HCT116 (cell line): ENCODE results near the gene ZNF747. TPM values are rescaled to one million over a fixed set of nuclear protein-coding genes. Genes with fewer than 3 reads are reported as not detected.
A peak's percentile ranks its signal among the peaks of the same experiment; 100 is the strongest.

Experiments
- ATAC-seq: fragments of 200-7000 bp; cut with Tn5 transposase; 2 replicates; pipeline ENCODE4 v1.9.1; 2020; ENCODE audit warnings: mild to moderate bottlenecking, moderate library complexity
- BruUV-seq: library from RNA; stranded (reverse); fragments of 400-500 nt; replicated peaks from 2 replicates; lab custom pipeline; 2021; lab: Mats Ljungman, UMichigan
- CTCF ChIA-PET: fragments of 300-600 bp; sonication (Branson Sonifier 250); formaldehyde crosslinking; loops from one replicate; lab custom pipeline; 2021; ENCODE audit warnings: antibody characterized with exemption; lab: Charles Lee
- POLR2A ChIA-PET: fragments of 300-600, 350-600 bp; sonication (Branson Sonifier 250); formaldehyde crosslinking; loops from one replicate; lab custom pipeline; 2021; ENCODE audit warnings: antibody characterized with exemption; lab: Charles Lee
- RAD21 ChIA-PET, 2 experiments: fragments of 300-600 bp; sonication (Branson Sonifier 250); formaldehyde crosslinking; loops; one replicate each; lab custom pipeline; 2023; ENCODE audit warnings: low total read pairs in 2 of 2; ENCODE audit not compliant: uncharacterized antibody in 2 of 2, unreplicated experiment in 2 of 2, low non-redundant PET in 1 of 2; lab: Charles Lee
- DNase-seq: peaks from one replicate; pipeline ENCODE4 v3.0.0-alpha.2; 2010; ENCODE audit warnings: low read depth, low spot score
- H2AFZ ChIP-seq: fragments of 200-600 bp; shearing (Covaris generic), sonication (generic); 2 replicates; pipeline ENCODE4 v1.6.1; 2017; ENCODE audit warnings: low read depth, mixed run types, mixed read lengths, antibody characterized with exemption, low read length; ENCODE audit not compliant: poor library complexity, severe bottlenecking
- H3K27ac ChIP-seq: 2 replicates; pipeline ENCODE4 v1.5.1; 2012; ENCODE audit warnings: low read depth, low read length
- H3K27me3 ChIP-seq: fragments of 200-600 bp; sonication (generic); 2 replicates; pipeline ENCODE4 v1.6.1; 2016; ENCODE audit warnings: mixed run types, low read length, mixed read lengths; ENCODE audit not compliant: insufficient read depth
- H3K36me3 ChIP-seq, 2 experiments: fragments of 200-500 bp in 1 of 2; fragments of 200-600 bp in 1 of 2; sonication (Bioruptor generic) in 1 of 2; sonication (generic) in 1 of 2; 2 replicates each; pipeline versions ENCODE4 v1.5.1 to v1.6.1; 2014 to 2016; ENCODE audit warnings: low read length in 2 of 2, inconsistent platforms in 1 of 2, mixed read lengths in 1 of 2, mixed run types in 1 of 2; ENCODE audit not compliant: insufficient read depth in 2 of 2, control insufficient read depth in 1 of 2
- H3K4me1 ChIP-seq, 2 experiments: fragments of 200-600 bp in 1 of 2; sonication (generic) in 1 of 2; 2 replicates each; pipeline versions ENCODE4 v1.5.1 to v1.6.1; 2012 to 2017; ENCODE audit warnings: low read length in 2 of 2, inconsistent platforms in 1 of 2, mild to moderate bottlenecking in 1 of 2, mixed read lengths in 1 of 2, mixed run types in 1 of 2, moderate library complexity in 1 of 2; ENCODE audit not compliant: insufficient read depth in 2 of 2, control insufficient read depth in 1 of 2
- H3K4me2 ChIP-seq: fragments of 200-600 bp; sonication (generic); 2 replicates; pipeline ENCODE4 v1.6.1; 2017; ENCODE audit warnings: mixed run types, low read length, mixed read lengths
- H3K4me3 ChIP-seq, 2 experiments: fragments of 200-600 bp in 1 of 2; sonication (generic) in 1 of 2; replicated peaks in 1 of 2; 2 replicates each; pipeline ENCODE4 v1.5.1; 2011 to 2016; ENCODE audit warnings: low read length in 2 of 2, control low read depth in 1 of 2, low read depth in 1 of 2, mild to moderate bottlenecking in 1 of 2, mixed read lengths in 1 of 2, mixed run types in 1 of 2
- H3K79me2 ChIP-seq: fragments of 200-600 bp; sonication (generic); 2 replicates; pipeline ENCODE4 v1.6.1; 2017; ENCODE audit warnings: mild to moderate bottlenecking, mixed run types, low read length, moderate library complexity, mixed read lengths; ENCODE audit not compliant: insufficient read depth
- H3K9ac ChIP-seq: fragments of 200-600 bp; sonication (generic); 2 replicates; pipeline ENCODE4 v1.6.1; 2016; ENCODE audit warnings: low read length, mixed read lengths
- H3K9me2 ChIP-seq: fragments of 200-600 bp; sonication (generic), shearing (Covaris generic); 2 replicates; pipeline ENCODE4 v1.6.1; 2017; ENCODE audit warnings: mixed run types, mild to moderate bottlenecking, moderate library complexity; ENCODE audit not compliant: insufficient read depth
- H3K9me3 ChIP-seq, 2 experiments: fragments of 200-500 bp in 1 of 2; fragments of 200-600 bp in 1 of 2; sonication (Bioruptor generic) in 1 of 2; sonication (generic) in 1 of 2; 2 replicates each; pipeline ENCODE4 v1.6.1; 2014 to 2017; ENCODE audit warnings: low read length in 2 of 2, mixed read lengths in 2 of 2, inconsistent platforms in 1 of 2, low read depth in 1 of 2, mild to moderate bottlenecking in 1 of 2, mixed run types in 1 of 2, moderate library complexity in 1 of 2; ENCODE audit not compliant: control insufficient read depth in 1 of 2, insufficient read depth in 1 of 2
- H4K20me1 ChIP-seq: fragments of 200-600 bp; sonication (generic), shearing (Covaris generic); 2 replicates; pipeline ENCODE4 v1.6.1; 2017; ENCODE audit warnings: mixed run types, mild to moderate bottlenecking, moderate library complexity; ENCODE audit not compliant: insufficient read depth
- CBX3 ChIP-seq: IDR thresholded peaks from 2 replicates; pipeline ENCODE4 v1.6.1; 2012; ENCODE audit warnings: low read depth
- EZH2 ChIP-seq: fragments of 200-600 bp; sonication (generic); IDR thresholded peaks from 2 replicates; pipeline ENCODE4 v1.6.1; 2017; ENCODE audit warnings: antibody characterized with exemption, mixed run types
- FOSL1 ChIP-seq: IDR thresholded peaks from 2 replicates; pipeline ENCODE4 v1.6.1; 2012; ENCODE audit warnings: low read depth
- MAX ChIP-seq: IDR thresholded peaks from 2 replicates; pipeline ENCODE4 v1.6.1; 2012
- POLR2A ChIP-seq: IDR thresholded peaks from 2 replicates; pipeline ENCODE4 v1.7.0; 2011; ENCODE audit warnings: borderline replicate concordance; ENCODE audit not compliant: insufficient read depth, insufficient read length; ENCODE audit errors: extremely low read depth
- REST ChIP-seq: IDR thresholded peaks from 2 replicates; pipeline ENCODE4 v1.6.1; 2012; ENCODE audit warnings: low read depth
- SP1 ChIP-seq: IDR thresholded peaks from 2 replicates; pipeline ENCODE4 v1.6.1; 2012; ENCODE audit warnings: low read depth
- ZFX ChIP-seq: fragments of 450-650 bp; IDR thresholded peaks from 2 replicates; pipeline ENCODE4 v1.6.1; 2017
- intact Hi-C: fragments of 100-400 bp; cut with micrococcal nuclease; formaldehyde crosslinking; loops from 2 replicates; pipeline ENCODE4 v1.10.0; 2022
- total RNA-seq: library from RNA; stranded (reverse); gene quantifications from one replicate; pipeline ENCODE4 v1.2.1, GENCODE V29; 2021; ENCODE audit not compliant: unreplicated experiment

ZNF747 gene
- total RNA-seq, 1 experiment from 2014 or later, result 2.1 TPM

- no peak for TF ChIP-seq EZH2
- no peak for TF ChIP-seq FOSL1
- TF ChIP-seq ZFX, result no peak
- TF ChIP-seq CBX3, result peak; percentile 49; the same call in 1 of the 2 replicates
- TF ChIP-seq, all 23 proteins: peak for 8
Observed at GRCh38 chr16:30535777-30536190, 1.1 kb upstream of the ZNF747 start (continued).

GRCh38 chr16:30535106-30535776 is 583 bp upstream of the ZNF747 start:
- peak overlapping the region; percentile 60 to 79 for H3K4me3 ChIP-seq
- RAD21 ChIA-PET, result interaction anchor here (1.2 to 2.1 kb wide), 3 partner anchors 22 to 105 kb away, joined by 3 to 18 read pairs (median 4); partner anchors contain the start of genes DCTPP1 (in 1 of the 2) and ZNF764 (in 1 of the 2)
- BruUV-seq, result TSS peak; percentile 90
- peak overlapping the region; percentile 82 for H3K27ac ChIP-seq
- peak overlapping the region; percentile 85 for H3K4me2 ChIP-seq
- H2AFZ ChIP-seq, result no peak overlapping the region
- POLR2A ChIA-PET, result interaction anchor here (1.1 to 2.7 kb wide), 6 partner anchors 8 to 105 kb away, joined by 3 to 20 read pairs (median 6); partner anchors contain the start of genes DCTPP1 and ZNF764
- peak; percentile 45 for ATAC-seq
- no peaks in the 10 kb centered on the region for H3K36me3 ChIP-seq
- peak overlapping the region; percentile 78 for H3K9ac ChIP-seq
- intact Hi-C loops, result no loop called here
- H3K4me1 ChIP-seq, result peaks cover 6 to 38% of the 10 kb centered on the region in 2 experiments; a peak in 3 of 4 replicates
- TF ChIP-seq SP1, result no peak
- TF ChIP-seq POLR2A, result peak; percentile 62
- no peak for TF ChIP-seq REST
- TF ChIP-seq MAX, result peak; percentile 14; the same call in 1 of the 2 replicates
- CTCF ChIA-PET, result interaction anchor here (0.7 to 2.1 kb wide), 15 partner anchors 8 to 423 kb away, joined by 3 to 11 read pairs (median 4); partner anchors contain the start of genes DCTPP1, ZNF688 and ZNF764
- H3K27me3 ChIP-seq, result no peaks in the 10 kb centered on the region
- DNase-seq, result no peak
- no peaks in the 10 kb centered on the region; the same call in 1 of the 2 replicates for H3K79me2 ChIP-seq
- no peaks in the 10 kb centered on the region for H3K9me2 ChIP-seq
- H4K20me1 ChIP-seq, result no peaks in the 10 kb centered on the region
- H3K9me3 ChIP-seq, result no peaks in the 10 kb centered on the region
